A204.1 (cell line): ENCODE measurements around the gene TMCC3.
"Not testable (repeated sequence)": the region's sequence is repeated elsewhere in the genome, so short reads cannot be mapped to it uniquely, and the experiment has no call there.

ENCODE experiments used
- FAIRE-seq: peaks from 2 replicates; lab custom pipeline; 2012; peaks lifted over from hg19 to GRCh38; lab: Jason Lieb, UNC

Gene TMCC3

DNA sequence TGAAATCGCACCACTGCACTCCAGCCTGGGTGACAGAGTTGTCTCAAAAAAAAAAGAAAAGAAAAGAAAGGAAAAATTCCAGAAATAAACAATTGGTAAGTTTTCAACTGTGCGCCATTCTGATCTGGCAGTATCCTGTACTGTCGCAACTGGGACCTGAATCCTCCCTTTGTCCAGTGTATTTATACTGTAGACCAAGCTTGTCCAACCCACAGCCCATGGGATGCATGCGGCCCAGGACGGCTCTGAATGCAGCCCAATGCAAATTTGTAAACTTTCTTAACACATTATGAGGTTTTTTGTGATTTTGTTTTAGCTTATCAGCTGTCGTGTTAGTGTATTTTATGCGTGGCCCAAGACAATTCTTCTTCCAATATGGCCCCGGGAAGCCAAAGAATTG is 84.7 kb downstream of the TMCC3 start:
- FAIRE-seq: no peak

- no peak for FAIRE-seq
Measured at GRCh38 chr12:94563286-94563685, 87.1 kb downstream of the TMCC3 start.

- FAIRE-seq: no peak
Measured at GRCh38 chr12:94561943-94562411, 88.4 kb downstream of the TMCC3 start.

DNA sequence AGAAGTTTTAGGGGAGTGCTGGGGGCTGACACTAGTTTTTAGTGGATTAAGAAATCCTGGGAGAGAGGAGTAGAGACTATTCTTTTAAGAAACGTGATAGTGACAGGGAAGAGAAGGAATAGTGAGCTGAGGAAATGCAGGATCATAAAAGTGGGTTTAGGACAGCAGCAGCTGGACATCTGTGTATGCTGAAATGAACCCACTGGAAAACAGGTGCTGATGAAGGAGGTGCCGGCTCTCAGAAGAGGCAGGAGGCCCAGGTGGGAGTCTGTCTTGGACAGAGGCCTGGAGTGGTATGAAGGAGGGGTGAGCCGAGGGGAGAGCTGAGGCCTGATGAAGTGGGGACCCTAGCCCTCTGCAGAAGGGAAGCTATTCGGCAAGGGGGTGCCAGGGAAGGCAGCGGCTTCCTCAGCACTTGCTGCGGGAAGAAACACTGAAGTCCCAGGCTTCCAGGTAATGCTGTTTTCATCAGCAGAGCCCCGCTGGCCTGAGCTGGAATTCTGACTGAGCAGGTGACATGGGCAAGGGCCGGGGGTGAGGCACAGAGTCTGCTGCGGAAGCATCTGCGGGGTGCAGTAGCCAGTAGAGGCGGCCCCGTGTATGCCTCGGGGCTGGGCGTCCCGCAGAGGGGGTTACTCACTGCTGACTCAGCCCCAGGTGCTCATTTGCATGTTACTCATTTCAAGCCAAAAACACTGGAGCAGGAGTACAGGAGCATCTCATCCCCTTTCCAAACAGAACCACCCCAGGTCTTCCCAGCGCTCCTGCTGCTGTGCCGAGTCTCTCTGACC is 89.7 kb downstream of the TMCC3 start:
- no peak for FAIRE-seq

- FAIRE-seq: no peak
Measured at GRCh38 chr12:94558612-94559011, 91.7 kb downstream of the TMCC3 start.

- FAIRE-seq: no peak
Measured at GRCh38 chr12:94557746-94558295, 92.5 kb downstream of the TMCC3 start.

DNA sequence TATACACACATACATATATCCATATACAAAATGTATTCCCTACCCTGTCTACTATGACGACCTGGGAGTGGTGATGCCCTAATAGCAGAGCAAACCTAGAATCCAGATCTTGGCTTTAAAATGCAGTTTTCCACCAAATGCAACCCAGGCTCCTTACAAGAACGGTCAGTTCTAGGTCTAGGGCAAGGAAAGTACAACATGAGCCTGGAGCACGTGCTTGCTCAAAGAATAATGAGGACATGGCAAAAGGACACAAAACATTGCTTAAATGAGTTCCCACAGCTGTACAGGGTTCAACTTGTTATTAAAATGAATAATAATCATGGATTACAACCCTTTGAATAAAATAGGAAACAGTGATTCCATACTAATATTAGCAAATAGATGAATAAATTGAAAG is 94.7 kb downstream of the TMCC3 start:
- no peak for FAIRE-seq

DNA sequence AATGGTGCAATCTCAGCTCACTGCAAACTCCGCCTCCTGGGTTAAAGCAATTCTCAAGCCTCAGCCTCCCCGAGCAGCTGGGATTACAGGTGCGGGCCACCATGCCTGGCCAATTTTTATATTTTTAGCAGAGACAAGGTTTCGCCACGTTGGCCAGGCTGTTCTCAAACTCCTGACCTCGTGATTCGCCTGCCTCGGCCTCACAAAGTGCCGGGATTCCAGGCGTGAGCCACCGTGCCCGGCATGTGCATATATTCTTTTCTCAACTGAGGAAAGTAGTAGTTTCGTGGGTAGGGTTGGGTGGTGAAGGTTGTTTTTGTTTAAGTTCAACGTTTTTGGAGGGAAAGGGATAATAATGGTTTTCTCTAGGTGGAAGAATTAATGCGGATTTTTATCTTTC is 96.5 kb downstream of the TMCC3 start:
- no peak for FAIRE-seq

GRCh38 chr12:94553130-94553519 is 97.2 kb downstream of the TMCC3 start:
- FAIRE-seq: no peak

DNA sequence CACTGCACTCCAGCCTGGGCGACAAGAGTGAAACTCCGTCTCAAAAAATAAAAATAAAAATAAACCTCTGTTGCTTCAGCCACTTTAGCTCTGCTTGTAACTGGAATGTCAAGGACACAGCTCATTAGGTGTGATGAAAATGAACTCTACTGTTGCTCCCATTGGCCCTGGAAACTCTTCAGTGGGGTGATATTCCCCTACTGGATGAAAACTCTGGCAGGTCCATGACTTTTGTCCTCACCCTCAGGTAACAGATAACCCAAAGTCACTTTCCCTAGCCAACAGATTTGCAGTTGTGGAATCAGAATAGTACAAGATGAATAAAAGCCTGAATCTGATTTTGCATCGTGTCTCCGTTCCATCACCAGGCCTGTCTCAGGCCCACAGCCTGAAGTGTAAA is 98.5 kb downstream of the TMCC3 start:
- no peak for FAIRE-seq

- no peak for FAIRE-seq
Measured at GRCh38 chr12:94550964-94551363, 99.4 kb downstream of the TMCC3 start.

DNA sequence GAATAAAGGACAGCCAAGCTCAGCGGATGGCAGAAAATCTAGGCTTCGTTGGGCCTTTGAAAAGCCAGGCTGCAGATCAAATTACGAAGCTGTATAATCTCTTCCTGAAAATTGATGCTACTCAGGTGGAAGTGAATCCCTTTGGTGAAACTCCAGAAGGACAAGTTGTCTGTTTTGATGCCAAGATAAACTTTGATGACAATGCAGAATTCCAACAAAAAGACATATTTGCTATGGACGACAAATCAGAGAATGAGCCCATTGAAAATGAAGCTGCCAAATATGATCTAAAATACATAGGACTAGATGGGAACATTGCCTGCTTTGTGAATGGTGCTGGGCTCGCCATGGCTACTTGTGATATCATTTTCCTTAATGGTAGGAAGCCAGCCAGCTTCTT is 101.5 kb downstream of the TMCC3 start:
- not testable (repeated sequence) for FAIRE-seq

- peak; percentile 14 for FAIRE-seq
Measured at GRCh38 chr12:94545935-94546771, 104.2 kb downstream of the TMCC3 start.

DNA sequence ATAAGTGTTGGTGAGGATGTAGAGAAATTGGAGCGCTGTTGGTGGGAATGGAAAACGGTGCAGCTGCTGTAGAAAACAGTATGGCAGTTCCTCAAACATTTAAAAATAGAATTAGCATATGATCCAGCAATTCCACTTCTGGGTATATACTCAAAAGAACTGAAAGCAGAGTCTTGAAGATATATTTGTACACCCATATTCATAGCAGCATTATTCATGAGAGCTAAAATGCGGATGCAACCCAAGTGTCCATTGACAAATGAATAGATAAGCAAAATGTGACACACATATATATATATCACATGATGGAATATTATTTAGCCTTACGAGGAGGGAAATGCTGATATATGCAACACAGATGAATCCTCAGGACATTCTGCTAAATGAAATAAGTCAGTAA is 106.0 kb downstream of the TMCC3 start:
- no peak for FAIRE-seq

DNA sequence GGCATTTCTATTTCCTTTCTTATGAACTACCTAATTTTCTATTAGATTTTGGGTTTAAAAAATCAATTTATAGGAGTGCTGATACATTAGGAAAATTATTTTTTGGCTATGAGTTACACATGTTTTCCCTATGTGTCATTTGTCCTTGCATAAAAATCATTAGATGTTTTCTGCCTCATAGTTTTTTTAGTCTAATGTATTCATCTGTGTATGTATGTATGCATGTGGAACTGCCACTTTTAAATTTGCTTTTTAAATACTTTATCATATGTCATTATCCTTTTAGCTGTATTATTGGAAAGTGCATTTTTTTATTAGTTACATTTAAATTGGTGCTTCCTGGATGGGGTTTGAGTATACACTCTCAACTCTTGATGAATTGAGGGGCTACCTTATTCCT is 112.0 kb downstream of the TMCC3 start:
- FAIRE-seq: no peak

DNA sequence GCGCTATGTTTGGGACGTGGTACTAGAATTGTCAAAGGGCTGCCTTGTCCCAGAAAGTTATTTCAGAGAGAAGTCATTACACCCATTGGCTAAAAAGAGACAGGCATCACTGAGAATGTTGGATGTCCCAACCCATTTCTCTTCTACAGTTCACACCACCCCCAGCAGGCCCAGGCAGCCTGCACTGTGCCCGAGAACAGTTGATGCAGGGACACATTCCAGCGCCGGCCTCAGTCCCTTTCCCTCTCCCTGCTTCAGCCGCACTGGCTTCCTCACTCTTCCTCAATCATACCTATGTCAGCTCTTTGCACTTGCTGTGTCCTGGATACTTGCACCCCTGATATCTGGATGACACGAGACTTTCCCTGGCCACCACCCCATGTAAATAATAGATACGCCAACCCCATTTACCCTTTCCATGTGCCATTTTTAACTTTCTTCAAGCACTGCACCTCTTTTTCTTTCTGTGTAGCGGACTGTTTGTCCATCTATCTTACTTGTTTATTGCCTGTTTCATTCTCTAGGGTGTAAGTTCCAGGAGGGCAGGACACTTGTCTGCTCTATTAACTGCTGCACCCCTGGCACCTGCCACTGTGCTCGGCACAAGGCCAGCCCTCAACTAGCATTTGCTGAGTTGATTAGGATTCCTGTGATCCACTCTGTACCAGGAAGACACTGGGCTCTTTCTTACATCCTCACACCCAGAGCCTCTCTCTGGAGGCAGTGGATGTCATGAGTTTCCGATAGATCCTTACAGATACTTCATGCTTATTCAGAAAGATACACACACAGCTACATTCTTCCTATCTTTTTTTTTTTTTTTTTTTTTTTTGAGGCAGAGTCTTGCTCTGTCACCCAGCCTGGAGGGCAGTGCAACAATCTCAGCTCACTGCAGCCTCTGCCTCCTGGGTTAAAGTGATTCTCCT is 114.1 kb downstream of the TMCC3 start:
- no peak for FAIRE-seq

DNA sequence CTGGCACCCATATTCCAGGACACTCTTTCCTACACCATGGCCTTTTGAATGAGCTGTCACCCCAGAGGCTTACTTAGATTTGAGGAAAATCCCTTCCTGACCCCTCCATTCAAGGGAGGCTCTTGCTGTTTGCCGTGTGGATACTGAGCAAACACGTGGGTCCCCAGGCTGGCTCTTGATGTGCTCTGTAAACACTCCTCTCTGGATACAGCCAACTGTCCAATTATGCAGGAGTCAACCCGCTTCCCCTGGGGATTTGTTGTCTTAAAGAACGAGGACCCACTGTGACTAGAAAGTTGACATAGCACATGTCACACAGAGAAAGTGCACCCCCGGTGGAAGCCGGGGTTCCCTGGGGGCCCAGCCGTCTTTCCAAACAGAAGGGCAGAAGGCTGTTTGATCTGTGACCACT is 114.8 kb downstream of the TMCC3 start:
- FAIRE-seq: no peak

- no peak for FAIRE-seq
Measured at GRCh38 chr12:94534774-94535509, 115.4 kb downstream of the TMCC3 start.

DNA sequence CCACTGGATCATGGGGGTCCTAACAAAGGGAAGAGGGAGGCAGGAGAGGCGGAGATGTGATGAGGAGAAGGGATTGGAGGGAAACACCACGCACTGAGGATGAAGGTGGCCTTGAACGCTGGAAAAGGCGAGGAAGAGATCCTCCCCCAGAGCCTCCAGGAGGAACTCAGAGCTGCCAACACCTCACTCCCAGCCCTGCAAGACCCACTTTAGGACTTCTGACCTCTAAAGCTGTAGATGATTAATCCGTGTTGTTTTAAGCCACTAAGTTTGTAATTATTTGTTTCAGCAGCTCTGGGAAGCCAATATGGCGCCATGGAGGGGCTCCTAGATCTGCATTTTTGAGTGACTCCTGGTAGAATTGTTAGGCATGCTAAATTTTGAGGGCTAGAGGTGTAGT is 116.1 kb downstream of the TMCC3 start:
- no peak for FAIRE-seq

- FAIRE-seq: no peak
Measured at GRCh38 chr12:94532490-94533422, 117.6 kb downstream of the TMCC3 start.
